Left ventricle myocardium superior (tissue), 1 donor: ENCODE data around the gene CYP11A1. TPM values are rescaled to one million over a fixed set of nuclear protein-coding genes. Genes with fewer than 3 reads are reported as not detected.
"Not testable (repeated sequence)": the region's sequence is repeated elsewhere in the genome, so short reads cannot be mapped to it uniquely, and the experiment has no call there.

ENCODE experiments used
- ATAC-seq: fragments of 200-7000 bp; cut with Tn5 transposase; one replicate; pipeline ENCODE4 v1.9.1; 2020; ENCODE audit warnings: mild to moderate bottlenecking, moderate library complexity
- DNase-seq: peaks from one replicate; pipeline ENCODE4 v3.0.0-alpha.2; 2020
- intact Hi-C: fragments of 100-400 bp; cut with micrococcal nuclease; formaldehyde crosslinking; loops from one replicate; pipeline ENCODE4 v1.11.0; 2022
- total RNA-seq: library from RNA; stranded (reverse); fragmentation: NEBNext Ultra II Directional; extraction: Animal tissue kit (Norgen Biotek cat#: 25700); gene quantifications from one replicate; pipeline ENCODE4 v1.2.1, GENCODE V29; 2021
- donor health status: DM: no; HTN: yes; CAD: no; lungs with severe emphysema.

The CYP11A1 gene
- total RNA-seq, 1 donor from 2014 or later: 0.55 TPM

- intact Hi-C loops: no loop called here
- ATAC-seq (no peak), DNase-seq (no peak)
Observed at GRCh38 chr15:74364936-74365597, 2.4 kb downstream of the CYP11A1 start.

- no peak for DNase-seq
- ATAC-seq: no peak
- intact Hi-C loops: no loop called here
Observed at GRCh38 chr15:74362482-74362881, 5.0 kb downstream of the CYP11A1 start.

- not testable (repeated sequence) for ATAC-seq, DNase-seq
Observed at GRCh38 chr15:74360855-74361254, 6.6 kb downstream of the CYP11A1 start.

GRCh38 chr15:74359376-74359775 is 8.1 kb downstream of the CYP11A1 start:
- not testable (repeated sequence) for ATAC-seq, DNase-seq

More at GRCh38 chr15:74360855-74361254, 6.6 kb downstream of the CYP11A1 start:
- intact Hi-C loops: not testable (repeated sequence)

GRCh38 chr15:74357514-74357913 is 9.9 kb downstream of the CYP11A1 start:
- ATAC-seq, intact Hi-C loops, DNase-seq: not testable (repeated sequence)

More at GRCh38 chr15:74359376-74359775, 8.1 kb downstream of the CYP11A1 start:
- intact Hi-C loops: not testable (repeated sequence)

GRCh38 chr15:74356050-74356449 is 11.4 kb downstream of the CYP11A1 start:
- intact Hi-C loops, ATAC-seq, DNase-seq: not testable (repeated sequence)

- DNase-seq, ATAC-seq, intact Hi-C loops: not testable (repeated sequence)
Observed at GRCh38 chr15:74353992-74354391, 13.5 kb downstream of the CYP11A1 start.

GRCh38 chr15:74352393-74352910 is 15.0 kb downstream of the CYP11A1 start:
- ATAC-seq (no peak), DNase-seq (no peak)
- intact Hi-C loops: no loop called here

GRCh38 chr15:74351670-74352069 is 15.8 kb downstream of the CYP11A1 start:
- intact Hi-C loops: no loop called here
- ATAC-seq (no peak), DNase-seq (no peak)

GRCh38 chr15:74350295-74351275 is 16.9 kb downstream of the CYP11A1 start:
- DNase-seq: no peak
- intact Hi-C loops: no loop called here
- ATAC-seq: no peak

- ATAC-seq (no peak), DNase-seq (no peak)
- intact Hi-C loops: no loop called here
Observed at GRCh38 chr15:74349241-74349778, 18.1 kb downstream of the CYP11A1 start.

GRCh38 chr15:74347757-74348250 is 19.6 kb downstream of the CYP11A1 start:
- intact Hi-C loops: no loop called here
- no peak for DNase-seq
- ATAC-seq: no peak

- ATAC-seq (no peak), DNase-seq (no peak)
- intact Hi-C loops: no loop called here
Observed at GRCh38 chr15:74345051-74345450, 22.4 kb downstream of the CYP11A1 start.

GRCh38 chr15:74343797-74344127 is 23.7 kb downstream of the CYP11A1 start:
- ATAC-seq (no peak), DNase-seq (no peak)
- intact Hi-C loops: no loop called here

GRCh38 chr15:74343127-74343796 is 24.2 kb downstream of the CYP11A1 start:
- intact Hi-C loops: no loop called here
- no peak for DNase-seq
- ATAC-seq: no peak

- intact Hi-C loops: no loop called here
- DNase-seq (no peak), ATAC-seq (no peak)
Observed at GRCh38 chr15:74340150-74340549, 27.3 kb downstream of the CYP11A1 start.

GRCh38 chr15:74339371-74339770 is 28.1 kb downstream of the CYP11A1 start:
- intact Hi-C loops: no loop called here
- ATAC-seq: no peak
- no peak for DNase-seq

GRCh38 chr15:74338676-74339075 is 28.8 kb downstream of the CYP11A1 start:
- ATAC-seq: no peak
- intact Hi-C loops: no loop called here
- DNase-seq: no peak

- ATAC-seq (no peak), DNase-seq (no peak)
- intact Hi-C loops: no loop called here
Observed at GRCh38 chr15:74337607-74338211, 29.7 kb downstream of the CYP11A1 start.
